ENCODE data around the gene MTR. TPM values are rescaled to one million over a fixed set of nuclear protein-coding genes. Genes with fewer than 3 reads are reported as not detected.
"Not testable (repeated sequence)": the region's sequence is repeated elsewhere in the genome, so short reads cannot be mapped to it uniquely, and the experiment has no call there.

MTR gene
- total and polyA plus RNA-seq, 2 donors (not counting 1 experiment from before 2014, with no cell fraction given), result 9.9 to 49.1 TPM

GRCh38 chr1:236853921-236854604, 59.0 kb downstream of the MTR start:
- H3K27ac ChIP-seq (ENCODE audit: low read length in 2 of 2), result no peak overlapping the region
- CTCF ChIA-PET, result no interaction called here
- H3K9me3 Mint-ChIP-seq (ENCODE audit: insufficient read depth), result no peaks in the 10 kb centered on the region
- no peak overlapping the region for H3K4me3 Mint-ChIP-seq
- POLR2A ChIA-PET, result no interaction called here
- ATAC-seq (ENCODE audit: low read depth) (no peak), DNase-seq (no peak)
- no peak overlapping the region for H3K27ac Mint-ChIP-seq
- H3K4me2 ChIP-seq (replicated peaks; ENCODE audit: low read depth, low read length, poor library complexity, severe bottlenecking), result no peak overlapping the region
- H2AFZ ChIP-seq (ENCODE audit: insufficient read depth, low read depth, low read length, poor library complexity, severe bottlenecking), result no peak overlapping the region
- H3K4me3 ChIP-seq (ENCODE audit: control extremely low read depth in 1 of 5, extremely low read depth in 1 of 5, insufficient read depth in 1 of 5, low read depth in 2 of 5, low read length in 4 of 5), result no peak overlapping the region
- H3K27me3 Mint-ChIP-seq, result no peaks in the 10 kb centered on the region
- no peaks in the 10 kb centered on the region for H3K79me2 ChIP-seq (ENCODE audit: control insufficient read depth, insufficient read depth, low read length)
- peaks cover 1 to 81% of the 10 kb centered on the region in 2 experiments for H3K36me3 ChIP-seq (replicated peaks in 1 of 2; ENCODE audit: control extremely low read depth in 1 of 2, control insufficient read depth in 1 of 2, extremely low read depth in 1 of 2, insufficient read depth in 2 of 2, low read length in 1 of 2)
- 87% methylated on average over 3 of the region's 4 CpGs for WGBS (ENCODE audit: insufficient coverage)
- H4K20me1 ChIP-seq (ENCODE audit: control insufficient read depth, insufficient read depth, low read length, poor library complexity, severe bottlenecking), result no peaks in the 10 kb centered on the region
- H3K4me1 Mint-ChIP-seq, result no peaks in the 10 kb centered on the region
- no peak overlapping the region for H3K9ac ChIP-seq (ENCODE audit: low read length)
- no peaks in the 10 kb centered on the region for H3K4me1 ChIP-seq (ENCODE audit: control insufficient read depth in 2 of 2, insufficient read depth in 2 of 2, low read length in 2 of 2)
- H3K27me3 ChIP-seq (replicated peaks in 1 of 4; ENCODE audit: control extremely low read depth in 1 of 4, control insufficient read depth in 3 of 4, insufficient read depth in 4 of 4, low read length in 3 of 4), result no peaks in the 10 kb centered on the region
- TF ChIP-seq CTCF (IDR thresholded peaks at IDR 0.05) (no peak), EZH2 (IDR thresholded peaks at IDR 0.05; ENCODE audit: borderline replicate concordance, insufficient read depth, low read depth, low read length, poor library complexity, severe bottlenecking) (no peak)
- intact Hi-C loops (cut with micrococcal nuclease), result no loop called here
- no peaks in the 10 kb centered on the region for H3K9me3 ChIP-seq (ENCODE audit: control extremely low read depth in 1 of 3, control insufficient read depth in 2 of 3, insufficient read depth in 1 of 3, low read length in 2 of 3)

- DNase-seq (no peak), ATAC-seq (ENCODE audit: low read depth) (no peak)
- intact Hi-C loops (cut with micrococcal nuclease), result no loop called here
- Mint-ChIP-seq H3K4me3 (no peak overlapping the region), H3K27me3 (no peaks in the 10 kb centered on the region), H3K9me3 (ENCODE audit: insufficient read depth) (no peaks in the 10 kb centered on the region), H3K4me1 (no peaks in the 10 kb centered on the region), H3K27ac (no peak overlapping the region)
- Histone ChIP-seq H3K4me3 (ENCODE audit: control extremely low read depth in 1 of 5, extremely low read depth in 1 of 5, insufficient read depth in 1 of 5, low read depth in 2 of 5, low read length in 4 of 5) (no peak overlapping the region), H3K36me3 (replicated peaks in 1 of 2; ENCODE audit: control extremely low read depth in 1 of 2, control insufficient read depth in 1 of 2, extremely low read depth in 1 of 2, insufficient read depth in 2 of 2, low read length in 1 of 2) (peaks cover 1 to 82% of the 10 kb centered on the region in 2 experiments), H3K4me2 (replicated peaks; ENCODE audit: low read depth, low read length, poor library complexity, severe bottlenecking) (no peak overlapping the region), H3K4me1 (ENCODE audit: control insufficient read depth in 2 of 2, insufficient read depth in 2 of 2, low read length in 2 of 2) (no peaks in the 10 kb centered on the region), H3K79me2 (ENCODE audit: control insufficient read depth, insufficient read depth, low read length) (no peaks in the 10 kb centered on the region), H3K9me3 (ENCODE audit: control extremely low read depth in 1 of 3, control insufficient read depth in 2 of 3, insufficient read depth in 1 of 3, low read length in 2 of 3) (no peaks in the 10 kb centered on the region), H4K20me1 (ENCODE audit: control insufficient read depth, insufficient read depth, low read length, poor library complexity, severe bottlenecking) (no peaks in the 10 kb centered on the region), H2AFZ (ENCODE audit: insufficient read depth, low read depth, low read length, poor library complexity, severe bottlenecking) (no peak overlapping the region), H3K27ac (ENCODE audit: low read length in 2 of 2) (no peak overlapping the region), H3K9ac (ENCODE audit: low read length) (no peak overlapping the region), H3K27me3 (replicated peaks in 1 of 4; ENCODE audit: control extremely low read depth in 1 of 4, control insufficient read depth in 3 of 4, insufficient read depth in 4 of 4, low read length in 3 of 4) (no peaks in the 10 kb centered on the region)
- WGBS (ENCODE audit: insufficient coverage), result no CpG with 5 or more reads among the region's 3 CpGs
- ChIA-PET CTCF (no interaction called here), POLR2A (no interaction called here)
- TF ChIP-seq EZH2 (IDR thresholded peaks at IDR 0.05; ENCODE audit: borderline replicate concordance, insufficient read depth, low read depth, low read length, poor library complexity, severe bottlenecking) (no peak), CTCF (IDR thresholded peaks at IDR 0.05) (no peak)
Measured at GRCh38 chr1:236854605-236854983, 59.5 kb downstream of the MTR start.

- H3K36me3 ChIP-seq (replicated peaks in 1 of 2; ENCODE audit: control extremely low read depth in 1 of 2, control insufficient read depth in 1 of 2, extremely low read depth in 1 of 2, insufficient read depth in 2 of 2, low read length in 1 of 2), result peaks cover 1 to 83% of the 10 kb centered on the region in 2 experiments
- H3K9me3 Mint-ChIP-seq (ENCODE audit: insufficient read depth); POLR2A ChIA-PET; H3K4me2 ChIP-seq (replicated peaks; ENCODE audit: low read depth, low read length, poor library complexity, severe bottlenecking); H3K4me1 Mint-ChIP-seq; H3K79me2 ChIP-seq (ENCODE audit: control insufficient read depth, insufficient read depth, low read length); H4K20me1 ChIP-seq (ENCODE audit: control insufficient read depth, insufficient read depth, low read length, poor library complexity, severe bottlenecking); H3K4me3 ChIP-seq (ENCODE audit: control extremely low read depth in 1 of 5, extremely low read depth in 1 of 5, insufficient read depth in 1 of 5, low read depth in 2 of 5, low read length in 4 of 5); H3K9ac ChIP-seq (ENCODE audit: low read length); H3K27me3 Mint-ChIP-seq; H3K27ac ChIP-seq (ENCODE audit: low read length in 2 of 2); H3K27ac Mint-ChIP-seq; DNase-seq; H3K4me1 ChIP-seq (ENCODE audit: control insufficient read depth in 2 of 2, insufficient read depth in 2 of 2, low read length in 2 of 2); CTCF ChIA-PET; H3K9me3 ChIP-seq (ENCODE audit: control extremely low read depth in 1 of 3, control insufficient read depth in 2 of 3, insufficient read depth in 1 of 3, low read length in 2 of 3); H3K4me3 Mint-ChIP-seq; intact Hi-C loops (cut with micrococcal nuclease); ATAC-seq (ENCODE audit: low read depth); H2AFZ ChIP-seq (ENCODE audit: insufficient read depth, low read depth, low read length, poor library complexity, severe bottlenecking); H3K27me3 ChIP-seq (replicated peaks in 1 of 4; ENCODE audit: control extremely low read depth in 1 of 4, control insufficient read depth in 3 of 4, insufficient read depth in 4 of 4, low read length in 3 of 4): not testable (repeated sequence)
- WGBS (ENCODE audit: insufficient coverage), result no CpG with 5 or more reads among the region's 4 CpGs
Measured at GRCh38 chr1:236856649-236857048, 61.6 kb downstream of the MTR start.
